CD4-positive, alpha-beta T cell treated with Interleukin-2 at 100 ng/mL for 4 hours (primary cell): Measurements from ENCODE around the gene RAB25.
"Not testable (repeated sequence)": the region's sequence is repeated elsewhere in the genome, so short reads cannot be mapped to it uniquely, and the experiment has no call there.

Source experiments
- DNase-seq: peaks from one replicate; pipeline ENCODE4 v3.0.0-alpha.2; 2020; ENCODE audit warnings: low spot score

RAB25 gene

DNA sequence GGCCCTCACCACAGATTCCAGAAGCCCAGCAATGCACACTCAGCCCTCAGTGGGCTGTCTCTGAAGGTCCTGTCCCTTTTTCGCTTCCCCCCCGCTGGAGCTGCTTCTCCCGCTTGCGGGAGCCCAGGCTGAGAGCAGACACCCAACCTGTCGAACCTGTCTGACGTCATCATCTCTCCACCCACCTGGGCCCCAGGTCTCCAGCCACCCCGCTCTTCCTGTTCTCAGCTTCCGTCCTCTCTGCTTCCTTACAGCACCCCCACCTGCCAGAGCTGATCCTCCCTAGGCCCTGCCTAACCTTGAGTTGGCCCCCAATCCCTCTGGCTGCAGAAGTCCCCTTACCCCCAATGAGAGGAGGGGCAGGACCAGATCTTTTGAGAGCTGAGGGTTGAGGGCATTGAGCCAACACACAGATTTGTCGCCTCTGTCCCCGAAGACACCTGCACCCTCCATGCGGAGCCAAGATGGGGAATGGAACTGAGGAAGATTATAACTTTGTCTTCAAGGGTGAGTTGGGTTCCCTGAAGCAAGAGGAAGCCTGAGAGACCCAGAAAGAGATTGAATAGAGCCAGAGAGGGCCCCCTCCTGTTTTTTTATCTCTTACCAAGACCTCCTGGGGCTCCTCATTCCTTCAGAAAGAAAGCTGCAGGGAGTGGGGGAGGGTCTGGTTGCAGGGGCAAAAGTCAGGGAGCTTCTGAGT lies at the start of gene RAB25:
TSS of gene RAB25 (plus strand) at position 224 of the 700 bp plus-strand sequence. CDS start at position 465, 241 bp downstream.
- no peak for DNase-seq

GRCh38 chr1:156012051-156012817 lies 48.7 kb upstream of the RAB25 start:
- no peak for DNase-seq

- DNase-seq = no peak
These were observed 46.1 kb upstream of the RAB25 start for GRCh38 chr1:156014829-156015228.

- no peak for DNase-seq
These were observed 41.0 kb upstream of the RAB25 start for GRCh38 chr1:156019946-156020292.

DNA sequence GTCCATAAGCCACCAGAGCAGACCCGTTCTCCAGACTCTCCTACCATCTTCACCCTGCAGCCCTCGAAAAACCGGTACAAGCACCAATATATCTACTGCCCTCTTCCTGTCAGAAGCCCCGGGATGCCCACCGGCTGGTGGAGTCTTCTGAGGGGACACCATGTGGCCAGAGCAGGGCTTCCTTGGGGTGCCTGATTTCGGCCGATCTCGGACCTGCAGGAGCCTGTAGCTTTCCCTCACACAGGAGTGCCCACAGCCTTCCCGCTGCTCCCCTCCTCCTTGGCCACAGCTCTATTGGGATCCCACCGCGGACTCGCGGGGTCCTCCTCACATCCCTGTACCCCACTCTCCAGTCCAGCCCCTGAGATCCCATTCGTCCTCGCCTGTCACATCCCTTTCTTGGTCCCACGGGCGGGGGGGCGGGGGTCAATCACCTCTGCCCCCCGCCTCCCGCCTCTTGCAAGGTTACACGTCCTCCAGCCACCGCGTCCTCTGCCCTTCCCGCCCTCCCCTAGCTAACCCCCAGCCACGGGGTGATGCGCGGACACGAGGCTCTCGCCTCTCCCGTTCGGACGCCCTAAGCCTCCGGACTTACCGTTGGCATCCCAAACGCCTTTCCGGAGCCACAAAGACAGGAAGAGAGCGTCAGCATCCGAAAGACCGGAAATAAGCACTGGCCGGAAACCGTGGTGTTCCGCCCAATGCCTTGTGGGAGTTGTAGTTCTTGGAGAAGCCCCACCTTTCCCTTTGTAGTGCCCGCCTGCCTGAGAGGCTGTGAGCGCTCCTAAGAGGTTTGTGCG lies 40.5 kb upstream of the RAB25 start, which contains the start of gene SSR2:
TSS of gene SSR2 (minus strand) at position 659 of the 800 bp plus-strand sequence. CDS start 784 bp downstream, outside the sequence.
- peak; percentile 88 for DNase-seq

DNA sequence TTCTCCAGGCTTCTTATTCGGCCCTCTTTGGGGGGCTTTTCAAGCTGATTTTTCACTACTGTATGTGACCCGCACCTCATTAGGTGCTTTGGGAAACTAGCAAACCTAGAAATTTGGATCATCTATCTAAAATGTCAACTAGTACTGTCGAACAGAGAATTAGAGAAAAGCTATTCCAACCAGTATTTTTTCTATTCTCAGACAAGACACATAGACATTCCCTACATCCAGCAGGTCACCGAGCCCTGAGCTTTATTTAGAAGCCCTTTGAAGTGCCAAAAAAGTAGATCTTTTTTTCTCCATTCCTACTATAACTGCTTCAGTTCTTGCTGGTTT lies 39.9 kb upstream of the RAB25 start:
- no peak for DNase-seq

DNA sequence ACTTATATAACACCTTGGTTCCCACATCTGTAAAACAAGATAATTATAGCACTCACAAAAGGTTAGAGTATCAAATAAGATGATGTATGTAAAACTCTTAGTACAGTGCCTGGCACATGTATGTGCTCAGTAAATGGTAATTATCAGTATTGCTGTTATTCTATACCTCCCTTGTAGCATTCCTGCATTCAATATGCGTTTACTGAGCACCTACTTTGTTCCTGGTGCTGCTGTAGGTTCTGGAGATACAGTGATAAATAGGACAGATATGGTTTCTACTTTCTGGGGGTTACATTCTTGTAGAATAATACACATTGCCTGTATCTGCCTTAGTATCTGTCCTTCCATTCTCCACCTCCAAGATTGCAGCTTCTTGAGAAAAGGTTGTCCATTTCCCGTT lies 39.0 kb upstream of the RAB25 start:
- no peak for DNase-seq

DNA sequence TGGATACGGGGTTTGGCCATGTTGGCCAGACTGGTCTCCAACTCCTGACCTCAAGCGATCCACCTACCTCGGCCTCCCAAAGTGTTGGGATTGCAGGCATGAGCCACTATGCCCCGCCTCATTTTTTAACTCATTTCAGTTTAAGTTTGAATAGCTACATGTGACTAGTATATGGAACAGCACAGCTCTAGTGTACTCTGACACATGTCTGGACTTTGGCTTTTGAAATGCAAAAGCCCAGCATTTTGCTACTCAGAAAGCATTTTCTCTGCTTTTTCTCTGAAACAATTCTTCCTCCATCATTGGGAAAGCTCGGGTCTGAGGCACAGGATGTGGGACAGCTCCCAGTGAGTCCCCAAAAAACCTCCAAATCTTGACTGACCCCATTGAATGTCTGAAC lies 36.2 kb upstream of the RAB25 start:
- DNase-seq = no peak

DNA sequence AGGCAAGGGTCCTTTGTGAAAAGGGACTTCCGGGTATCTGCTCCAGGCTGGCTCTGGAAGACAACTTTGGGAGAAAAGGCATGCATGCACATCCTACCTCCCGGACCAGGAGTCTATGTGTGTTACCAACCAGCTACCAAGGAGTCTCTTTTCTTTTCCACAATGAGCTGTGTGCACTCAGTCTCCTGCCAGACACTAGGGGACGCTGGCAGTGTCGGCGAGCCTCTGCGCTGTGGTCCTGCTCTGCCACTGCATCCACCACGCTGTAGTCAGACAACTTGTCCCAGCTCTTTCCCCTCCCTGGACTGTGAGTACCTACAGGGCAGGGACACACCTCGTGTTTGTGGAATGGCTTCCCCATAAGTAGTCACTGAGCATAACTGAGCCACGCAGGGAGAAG lies 35.1 kb upstream of the RAB25 start:
- DNase-seq = peak; percentile 6

GRCh38 chr1:156026588-156026987 lies 34.4 kb upstream of the RAB25 start:
- DNase-seq = no peak

DNA sequence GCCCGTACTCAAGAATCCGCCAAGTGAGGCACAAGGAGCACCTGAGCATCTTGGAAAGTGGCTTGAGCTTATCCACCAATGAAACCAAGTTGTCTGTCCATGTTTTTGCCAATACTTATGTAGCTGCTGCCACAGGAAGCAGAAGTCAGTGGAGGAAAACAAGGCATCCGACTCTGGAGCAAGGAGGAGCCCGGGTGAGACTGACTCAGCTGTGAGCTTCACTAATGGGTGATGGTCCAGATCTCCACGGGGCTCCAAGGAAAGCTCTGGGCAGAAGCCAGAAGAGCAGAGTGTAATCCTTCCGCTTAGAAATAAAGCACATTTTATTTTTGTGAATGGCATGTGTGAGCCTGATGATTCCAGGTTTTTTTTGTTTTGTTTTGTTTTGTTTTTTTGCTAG lies 27.9 kb upstream of the RAB25 start:
- no peak for DNase-seq

GRCh38 chr1:156034991-156035390 lies 26.0 kb upstream of the RAB25 start:
- DNase-seq = not testable (repeated sequence)

- no peak for DNase-seq
These were observed 18.1 kb upstream of the RAB25 start for GRCh38 chr1:156042828-156043227.

DNA sequence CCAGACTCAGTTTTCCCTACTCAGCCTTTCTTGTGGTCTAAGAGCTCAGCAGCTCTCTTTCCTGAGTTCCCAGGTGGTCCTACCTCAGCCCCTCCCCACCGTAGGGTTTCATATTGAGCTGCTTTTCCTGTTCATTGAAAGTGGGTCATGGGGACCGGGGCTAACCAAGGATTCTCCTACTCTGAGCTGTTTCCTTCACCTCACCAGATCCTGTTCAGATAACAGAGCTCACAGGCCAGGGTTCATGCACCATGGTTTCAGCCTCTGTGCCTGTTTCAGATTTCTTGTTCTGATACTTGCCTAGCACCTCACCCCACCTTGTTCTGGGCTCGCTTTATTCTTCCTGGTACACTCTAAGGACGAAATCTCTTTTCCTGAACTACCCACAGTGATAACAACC lies 15.9 kb upstream of the RAB25 start:
- no peak for DNase-seq

DNA sequence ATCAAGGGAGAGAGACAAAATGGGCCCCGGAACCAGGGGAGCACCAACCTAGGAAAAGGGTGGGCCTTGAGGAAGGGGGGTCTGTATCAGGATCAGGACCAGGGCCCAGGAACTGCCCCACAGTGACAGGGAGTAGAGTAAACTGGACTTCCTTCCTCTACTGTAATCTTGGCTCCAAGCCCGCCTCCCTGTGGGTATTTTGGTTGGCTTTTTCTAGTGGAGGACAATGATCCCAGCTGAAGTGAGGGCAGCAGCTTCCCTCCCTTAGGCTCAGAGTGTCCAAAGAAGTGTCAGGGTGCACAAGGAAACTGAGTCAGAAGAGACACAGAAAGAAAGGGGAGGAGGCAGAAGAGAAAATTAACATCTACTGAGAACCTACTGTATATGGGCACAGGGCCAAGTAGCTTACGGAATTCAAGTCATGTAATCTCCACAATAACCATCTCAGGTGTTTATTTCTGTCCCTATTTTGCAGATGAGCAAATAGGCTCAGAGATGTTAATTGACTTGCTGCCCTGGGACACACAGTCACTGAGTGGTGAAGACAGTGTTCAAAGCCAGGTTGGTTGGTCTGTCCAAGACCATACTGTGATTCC lies 12.2 kb upstream of the RAB25 start:
- DNase-seq = no peak

GRCh38 chr1:156050376-156050775 lies 10.6 kb upstream of the RAB25 start:
- DNase-seq = no peak

DNA sequence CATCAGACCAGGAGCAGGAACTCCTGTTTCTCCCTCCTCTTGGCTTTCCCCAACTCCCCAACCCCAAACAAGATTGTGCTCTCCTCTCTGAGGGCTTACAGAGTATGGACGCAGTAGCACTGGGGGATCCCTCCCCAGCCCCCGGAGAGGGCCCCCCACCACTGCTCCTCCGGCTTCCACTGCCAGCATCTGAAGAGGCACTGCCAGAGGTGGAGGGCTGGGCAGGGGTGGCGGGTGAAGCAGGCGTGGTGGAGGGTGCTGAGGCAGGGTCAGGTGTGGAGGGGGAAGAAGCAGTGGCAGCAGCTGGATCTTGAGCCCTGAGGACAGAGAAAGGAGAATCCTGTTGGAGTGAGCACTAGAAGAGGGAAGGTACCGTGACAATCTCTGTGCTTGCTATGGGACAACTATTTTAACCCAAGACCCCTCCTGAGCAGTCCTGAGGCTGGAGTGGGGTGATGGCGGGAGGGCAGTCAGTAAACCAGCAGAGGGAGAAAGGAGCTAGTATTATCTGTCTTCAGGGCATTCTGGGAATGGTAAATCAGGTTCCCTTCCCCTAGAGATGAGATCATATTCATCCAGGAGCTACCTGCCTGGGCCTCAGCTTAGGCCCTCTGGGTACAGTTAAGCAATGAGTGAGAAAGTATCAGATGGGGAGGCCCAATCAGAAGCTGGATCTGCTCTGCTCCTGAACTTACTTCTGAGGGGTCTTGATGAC lies 9.8 kb upstream of the RAB25 start:
- no peak for DNase-seq

DNA sequence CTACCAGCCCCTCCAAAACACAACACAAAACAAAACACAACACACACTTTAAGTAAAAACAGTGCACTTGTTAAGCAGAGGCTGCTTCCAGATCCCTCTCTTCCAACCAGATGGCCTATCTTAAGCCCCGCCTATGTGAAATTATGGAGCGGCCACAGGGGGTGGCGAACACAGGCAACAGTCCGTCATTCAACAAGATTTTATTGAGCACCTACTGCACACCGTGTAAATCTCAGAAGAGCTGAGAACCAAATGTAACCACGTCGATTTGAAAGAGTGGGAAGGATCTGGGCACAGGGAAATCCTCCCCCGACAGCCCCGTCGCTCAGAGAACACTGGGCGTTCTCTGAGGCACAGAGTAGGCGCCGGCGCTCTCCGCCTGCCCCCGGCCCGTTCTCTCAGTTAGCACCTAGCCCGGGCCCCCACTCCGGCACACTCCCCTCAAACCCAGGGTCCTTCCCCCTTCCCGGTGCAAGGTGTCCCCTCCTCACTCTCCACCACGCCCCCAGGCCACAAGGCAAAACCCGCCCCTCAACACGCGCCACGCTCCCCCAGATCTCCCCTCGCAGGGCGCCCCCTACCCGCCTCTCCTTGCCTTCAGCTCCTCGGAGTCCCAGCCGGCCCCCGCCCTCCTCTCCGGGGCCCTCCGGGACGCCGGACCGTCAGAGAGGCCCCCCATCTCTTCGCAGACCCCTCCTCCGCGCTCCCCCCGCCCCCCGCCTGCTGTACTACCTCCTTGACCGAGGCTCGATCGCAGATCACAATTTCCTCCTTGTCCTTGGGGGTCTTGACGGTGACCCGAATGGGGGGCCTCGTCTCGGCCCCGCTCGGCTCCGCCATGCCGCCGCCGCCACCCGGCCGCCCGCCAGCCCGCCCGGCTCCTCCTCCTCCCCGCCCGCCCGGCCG lies 7.8 kb upstream of the RAB25 start:
- peak; percentile 59 for DNase-seq

GRCh38 chr1:156053768-156054499 lies 7.0 kb upstream of the RAB25 start, which contains the start of gene UBQLN4:
Gene UBQLN4 (minus strand): TSS chr1:156053798. CDS start chr1:156053701, 97 bp downstream.
- peak; percentile 88 for DNase-seq
